NCI-H748 treated with DMSO at 0.1 percent for 48 hours (cell line): ENCODE measurements around the gene ABCB11.
"Not testable (repeated sequence)": the region's sequence is repeated elsewhere in the genome, so short reads cannot be mapped to it uniquely, and the experiment has no call there.

ENCODE experiments used
- DNase-seq: peaks from one replicate; lab custom pipeline; 2025; lab: John Stamatoyannopoulos, UW

The ABCB11 gene

DNA sequence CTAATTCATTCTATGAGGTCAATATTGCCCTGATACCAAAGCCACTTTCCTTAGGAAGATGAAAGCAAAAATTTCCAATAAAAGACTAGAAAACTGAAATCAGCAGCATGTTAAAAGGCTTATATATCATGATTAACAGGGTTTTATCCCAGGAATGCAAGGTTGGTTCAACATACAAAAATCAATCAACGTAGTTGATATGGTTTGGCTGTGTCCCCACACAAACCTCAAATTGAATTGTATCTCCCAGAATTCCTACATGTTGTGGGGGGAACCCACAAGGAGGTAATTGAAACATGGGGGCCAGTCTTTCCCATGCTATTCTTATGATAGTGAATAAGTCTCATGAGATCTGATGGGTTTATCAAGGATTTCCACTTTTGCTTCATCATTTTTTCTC is 11.7 kb upstream of the ABCB11 start:
- DNase-seq: no peak

DNA sequence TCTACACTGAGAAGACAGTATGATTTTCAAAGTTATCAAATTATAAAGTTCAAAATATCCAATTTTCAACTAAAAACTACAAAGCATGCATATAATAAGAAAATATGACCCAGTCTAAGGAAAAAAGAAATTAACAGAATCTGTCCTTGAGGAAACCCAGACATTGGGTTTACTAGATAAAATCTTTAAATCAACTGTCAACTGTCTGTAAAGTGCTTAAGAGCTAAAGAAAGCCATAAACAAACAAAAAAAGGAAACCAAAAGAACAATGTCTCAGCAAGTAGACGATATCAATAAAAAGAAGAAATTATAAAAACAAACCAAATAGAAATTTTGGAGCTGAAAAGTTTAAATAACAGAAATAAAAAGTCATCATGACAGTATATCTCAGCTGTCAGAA is 10.5 kb upstream of the ABCB11 start:
- no peak for DNase-seq

DNA sequence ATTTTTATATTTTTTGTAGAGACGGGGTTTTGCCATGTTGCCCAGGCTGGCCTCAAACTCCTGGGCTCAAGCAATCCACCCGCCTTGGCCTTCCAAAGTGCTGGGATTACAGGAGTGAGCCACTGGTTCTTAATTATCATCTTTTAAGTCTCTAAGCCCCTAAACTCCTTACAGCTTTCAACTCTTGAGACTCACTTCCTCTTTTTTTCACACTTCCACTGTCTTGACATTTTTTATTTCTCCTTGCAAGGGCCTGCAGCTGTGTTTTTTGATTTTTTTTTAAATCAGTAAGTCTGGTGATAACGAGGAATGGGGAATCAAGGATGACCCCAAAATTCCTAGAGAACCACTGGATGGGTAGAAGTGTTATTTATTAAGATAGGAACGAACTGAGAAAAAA is 8.6 kb upstream of the ABCB11 start:
- DNase-seq: no peak

DNA sequence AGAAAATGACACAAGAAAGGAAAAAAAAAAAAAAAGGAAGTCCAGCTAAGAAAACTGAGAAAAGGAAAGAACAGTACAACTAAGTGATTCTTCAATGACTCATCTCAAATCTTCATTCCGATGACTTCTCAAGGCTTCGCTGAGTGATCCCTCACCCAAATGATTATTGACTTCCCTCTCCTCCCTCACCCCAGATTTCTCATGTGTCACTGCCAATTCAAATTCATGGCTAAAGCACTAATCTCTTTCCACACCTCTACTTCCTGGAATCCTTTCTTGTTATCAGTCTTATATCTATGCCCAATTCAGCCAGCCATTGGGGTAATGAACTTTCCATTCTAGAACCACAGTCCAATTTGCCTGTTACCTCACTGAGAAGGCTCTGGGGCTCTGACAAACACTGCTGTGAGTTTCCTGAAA is 7.2 kb upstream of the ABCB11 start:
- no peak for DNase-seq

DNA sequence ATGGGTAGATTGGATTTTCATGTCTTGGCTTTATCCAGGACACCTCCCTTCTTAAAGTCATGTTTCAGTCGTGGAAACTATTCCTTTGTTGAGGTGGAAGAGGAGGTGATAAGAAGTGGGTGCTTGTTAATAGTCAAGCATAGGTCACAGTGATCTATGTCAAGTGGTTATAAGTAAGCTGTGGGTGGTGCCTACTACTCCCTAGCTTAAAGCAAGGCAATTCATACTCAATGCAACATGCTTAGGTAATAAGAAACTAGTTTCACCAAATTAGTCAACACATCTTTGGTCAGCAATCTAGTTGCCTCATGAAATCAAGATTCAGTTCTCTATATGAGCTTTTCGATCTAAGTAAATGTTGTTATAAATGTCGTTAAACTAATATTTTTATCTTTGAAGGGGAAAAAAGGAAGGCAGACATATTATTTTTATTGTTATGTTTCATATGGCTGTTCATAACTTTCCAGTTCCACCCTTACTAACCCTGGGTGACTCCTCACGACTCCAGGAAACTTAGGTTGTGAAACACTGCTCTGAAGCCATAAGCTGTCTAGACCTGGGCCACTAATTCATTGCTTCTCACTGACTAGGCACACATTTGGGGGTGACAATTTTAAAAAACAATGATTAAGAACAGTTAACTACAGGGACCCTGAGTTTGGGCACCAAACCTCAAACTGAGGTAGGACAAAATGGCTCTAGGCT is 5.8 kb upstream of the ABCB11 start:
- no peak for DNase-seq

DNA sequence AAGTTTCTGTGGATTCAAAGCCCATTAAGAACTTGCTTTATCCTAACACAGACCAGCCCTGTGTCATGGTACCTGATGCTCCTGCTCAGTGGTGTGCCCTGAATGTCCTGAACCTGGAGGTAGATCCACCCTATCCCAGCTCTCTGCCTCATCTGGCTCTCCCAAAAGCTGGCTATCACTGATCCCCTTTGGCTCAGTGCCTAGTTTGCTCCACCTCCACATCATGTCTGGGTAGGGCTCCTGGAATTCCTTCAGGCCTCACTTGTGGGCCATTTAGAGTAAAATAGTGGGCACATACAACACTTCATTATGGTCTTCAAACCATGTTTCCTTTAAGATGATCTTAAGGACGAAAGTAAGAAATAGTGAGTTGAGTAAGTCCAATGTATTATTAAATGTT is 4.8 kb upstream of the ABCB11 start:
- DNase-seq: no peak

DNA sequence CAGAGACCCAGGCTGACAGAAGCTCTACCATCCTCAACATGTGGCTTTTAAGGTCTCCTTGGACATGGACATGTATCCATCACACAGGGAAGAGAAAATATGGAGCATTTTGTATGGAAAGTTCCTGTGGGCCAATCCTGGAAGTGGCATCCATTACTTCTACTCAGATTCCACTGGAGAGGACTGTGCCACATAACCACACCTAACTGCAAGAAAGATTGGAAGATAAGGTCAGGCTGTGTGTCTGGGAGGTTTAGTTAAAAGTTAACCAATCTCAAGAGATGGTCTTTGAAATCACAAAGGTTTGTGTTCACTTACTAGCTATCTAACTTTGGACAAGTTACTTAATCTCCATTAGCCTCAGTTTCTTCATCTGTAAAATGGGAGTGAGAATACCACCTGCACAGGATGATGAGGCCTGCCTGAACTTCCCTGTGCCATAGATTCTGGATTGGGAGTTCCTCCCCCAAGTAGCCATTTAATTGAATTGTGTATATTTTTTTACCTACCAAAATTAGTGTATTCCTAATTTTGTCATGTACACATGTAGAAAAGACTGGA is 3.9 kb upstream of the ABCB11 start:
- no peak for DNase-seq

DNA sequence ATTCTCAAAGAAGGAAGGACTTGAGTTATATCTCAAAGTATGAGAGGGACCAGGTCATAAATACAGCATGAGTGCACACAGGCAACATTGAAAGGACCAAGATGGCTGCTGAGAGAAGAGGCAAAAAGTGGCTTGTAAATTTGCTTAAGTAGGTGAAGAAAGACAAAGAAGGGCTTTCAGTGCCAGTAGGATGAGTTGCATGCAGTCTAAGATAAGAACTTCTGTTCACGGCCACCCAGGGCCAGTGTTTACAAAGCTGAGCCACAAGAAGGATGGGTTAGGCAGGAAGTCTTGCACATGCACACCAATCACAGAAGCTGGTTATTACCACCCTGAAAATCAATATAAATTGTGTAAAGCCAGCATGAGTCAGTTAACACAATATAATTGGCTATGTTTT is 3.1 kb upstream of the ABCB11 start:
- DNase-seq: no peak

DNA sequence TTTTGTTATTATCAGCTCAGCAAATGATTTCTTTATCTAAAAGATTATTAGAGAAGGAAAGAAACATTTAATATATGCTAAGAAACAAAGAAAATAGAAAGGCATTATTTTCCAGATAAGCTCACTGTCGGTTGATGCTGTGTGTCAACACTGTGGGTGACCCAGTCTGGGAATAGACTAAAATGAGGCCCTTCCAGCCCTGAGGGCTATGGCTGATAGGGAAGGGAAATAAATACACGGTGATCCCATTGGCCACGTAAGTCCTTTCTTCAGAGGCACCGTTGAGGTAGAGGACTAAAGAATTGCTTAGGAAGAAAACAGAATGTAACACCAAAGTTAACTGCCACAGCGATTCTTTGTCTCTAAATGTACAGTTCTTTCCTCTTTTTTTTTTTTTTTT is 1.8 kb downstream of the ABCB11 start:
- no peak for DNase-seq

DNA sequence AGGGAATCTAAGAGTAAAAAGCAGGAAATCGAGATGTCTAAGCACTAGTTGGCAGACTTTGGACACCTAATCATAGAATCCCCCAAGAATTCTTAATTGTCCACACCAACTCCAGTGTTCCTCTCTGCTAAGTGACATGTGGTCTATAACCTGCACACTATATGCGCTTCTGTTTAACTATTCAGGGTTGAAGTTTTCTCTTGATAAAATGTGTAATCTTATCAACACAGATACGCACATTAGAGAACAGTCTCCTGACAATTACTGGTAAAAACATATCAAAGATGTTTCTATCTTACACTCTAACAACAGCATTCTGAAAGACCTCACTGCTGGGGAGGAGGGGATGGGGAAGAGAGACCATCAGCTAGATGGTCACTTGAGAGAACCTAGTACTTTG is 3.9 kb downstream of the ABCB11 start:
- no peak for DNase-seq

DNA sequence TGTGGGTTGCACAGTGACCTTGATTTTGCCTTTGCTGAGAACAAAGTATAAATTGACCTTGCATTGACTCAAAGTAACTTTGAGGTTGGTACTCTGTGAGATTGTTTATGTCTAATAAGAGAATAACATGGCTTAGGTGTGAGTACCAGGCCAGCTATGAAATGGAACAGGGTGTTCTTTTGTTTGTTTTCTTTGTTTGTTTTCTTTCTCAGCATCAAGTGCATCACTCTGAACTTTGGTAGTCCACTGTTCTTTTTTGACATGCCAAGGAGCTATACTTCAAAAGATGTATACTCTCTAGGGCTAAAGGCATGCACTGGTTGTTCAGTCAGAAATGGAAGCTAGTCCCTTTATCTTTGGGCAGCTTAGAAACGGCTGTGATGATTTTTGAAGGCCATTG is 5.1 kb downstream of the ABCB11 start:
- DNase-seq: no peak

DNA sequence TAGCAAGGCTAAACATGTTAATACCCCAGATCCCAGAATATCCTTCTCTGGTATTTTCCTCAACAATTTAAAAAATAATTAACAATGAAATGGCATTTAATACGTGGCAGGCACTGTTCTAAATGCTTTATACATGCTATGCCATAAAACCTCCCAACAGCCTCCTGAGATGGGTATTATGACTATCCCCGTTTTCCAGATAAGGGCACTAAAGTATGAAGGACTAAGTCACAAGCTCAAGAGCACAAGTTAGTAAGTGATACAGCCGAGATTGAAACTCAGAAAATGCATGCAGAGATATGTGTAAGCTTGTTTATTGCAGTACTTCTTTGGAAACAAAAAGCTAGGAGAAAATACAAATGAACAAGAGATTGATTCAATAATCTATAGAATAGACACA is 8.0 kb downstream of the ABCB11 start:
- DNase-seq: no peak

DNA sequence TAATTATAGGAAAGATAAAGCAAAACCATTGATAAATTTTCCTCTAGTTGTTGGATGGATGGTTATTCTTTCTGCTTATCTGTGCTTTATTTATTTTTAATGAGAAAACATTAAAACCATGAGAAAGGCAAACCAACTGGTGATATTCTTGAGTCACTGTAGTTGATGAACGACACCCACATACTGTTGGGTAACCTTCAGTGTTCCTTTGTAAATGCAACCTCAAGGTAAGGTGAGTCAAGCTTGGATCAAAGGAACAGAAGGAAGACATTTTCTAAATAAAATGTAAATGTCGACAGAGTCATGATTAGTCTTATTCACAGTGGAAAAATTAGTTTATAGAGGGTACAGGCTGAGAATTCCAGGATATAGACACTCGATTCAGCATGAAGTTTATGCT is 12.7 kb downstream of the ABCB11 start:
- no peak for DNase-seq

DNA sequence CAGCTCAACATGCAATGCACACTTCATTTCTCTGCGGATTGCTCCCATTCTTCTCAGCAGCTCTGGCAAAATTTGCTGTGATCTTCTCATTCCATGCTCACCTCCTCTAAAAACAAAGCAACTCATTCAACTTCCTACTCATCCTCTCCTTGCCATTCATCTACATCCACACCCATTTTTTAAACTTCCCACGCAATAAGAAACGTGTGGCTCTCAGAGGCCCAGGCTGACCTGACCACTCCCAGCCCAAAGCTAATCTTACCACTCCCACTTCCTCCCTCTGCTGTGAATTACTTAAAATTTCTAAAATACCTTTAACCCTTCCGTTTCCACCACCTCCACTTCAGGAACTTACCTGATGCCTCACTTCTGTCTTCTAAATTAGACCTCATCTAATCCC is 15.2 kb downstream of the ABCB11 start:
- no peak for DNase-seq

DNA sequence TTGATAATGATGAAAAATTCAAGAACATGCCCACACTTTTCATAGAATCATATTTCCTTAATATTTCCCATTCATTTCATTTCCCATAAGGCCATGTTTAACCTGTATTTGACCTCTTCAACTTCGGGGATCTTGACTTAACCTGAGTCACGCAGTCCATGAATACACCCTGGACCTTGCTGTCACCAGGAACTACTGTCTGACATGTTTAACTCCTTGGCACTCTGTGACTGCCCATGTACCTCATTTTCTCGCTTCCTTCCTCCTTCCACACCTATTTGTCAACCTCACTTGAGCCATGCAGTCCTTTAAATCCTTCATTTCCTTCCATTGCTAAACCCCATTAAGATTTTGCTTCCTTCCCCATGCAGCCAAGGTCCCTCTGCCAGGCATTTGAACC is 16.3 kb downstream of the ABCB11 start:
- DNase-seq: no peak

DNA sequence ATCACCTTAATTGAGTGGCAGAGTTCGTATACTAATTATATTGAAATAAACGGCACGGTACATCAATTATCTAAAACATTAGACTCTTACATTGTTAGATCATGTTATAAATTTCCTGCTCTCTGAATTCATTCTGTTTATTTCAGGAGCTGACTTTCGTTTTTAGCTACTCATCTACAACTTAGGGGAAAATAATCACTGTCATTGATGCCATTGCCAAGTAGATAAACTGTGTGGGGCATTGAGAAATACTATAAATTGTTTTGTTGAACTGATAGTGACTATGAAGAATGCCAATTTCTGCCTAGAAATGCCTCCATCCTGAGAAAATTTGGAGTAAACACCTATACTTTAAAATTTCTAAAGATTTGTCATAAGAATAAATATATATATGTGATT is 17.5 kb downstream of the ABCB11 start:
- DNase-seq: no peak

DNA sequence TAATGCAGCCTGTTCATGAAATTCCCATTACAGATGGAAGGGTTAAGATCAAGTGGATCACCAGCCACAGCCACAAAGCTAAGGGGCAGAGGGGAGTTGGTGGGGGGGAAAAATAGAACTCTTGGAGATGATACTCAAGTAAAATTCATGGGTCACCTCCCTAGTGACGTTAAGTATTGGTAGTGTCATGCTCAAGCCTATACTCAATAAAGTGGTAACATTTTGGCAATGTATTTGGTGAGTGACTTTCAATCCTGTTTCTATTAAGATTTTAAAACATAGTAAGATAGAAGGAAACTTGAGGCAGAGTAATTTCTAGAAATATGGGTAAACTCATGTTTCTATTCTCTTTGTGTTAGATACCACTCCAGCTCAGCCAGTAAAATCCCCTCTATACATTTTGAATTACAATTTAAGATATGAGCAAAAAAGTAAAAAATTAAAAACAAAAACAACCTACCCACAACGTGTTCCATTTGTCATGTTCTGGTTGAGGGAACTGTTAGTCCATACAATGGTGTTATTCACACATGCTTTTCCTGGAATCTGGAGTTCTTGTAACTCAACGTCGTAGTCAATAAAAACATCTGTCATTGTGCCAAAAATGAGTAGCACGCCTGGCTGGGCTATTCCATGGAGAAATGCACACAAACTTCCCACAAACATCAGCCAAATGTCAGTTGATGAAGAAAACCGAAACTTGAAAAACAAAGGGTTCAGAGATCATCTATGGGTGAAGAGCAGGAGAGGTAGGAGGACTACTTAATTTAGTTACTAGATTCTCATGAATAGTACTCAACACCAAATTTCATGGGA is 18.1 kb downstream of the ABCB11 start:
- DNase-seq: no peak

DNA sequence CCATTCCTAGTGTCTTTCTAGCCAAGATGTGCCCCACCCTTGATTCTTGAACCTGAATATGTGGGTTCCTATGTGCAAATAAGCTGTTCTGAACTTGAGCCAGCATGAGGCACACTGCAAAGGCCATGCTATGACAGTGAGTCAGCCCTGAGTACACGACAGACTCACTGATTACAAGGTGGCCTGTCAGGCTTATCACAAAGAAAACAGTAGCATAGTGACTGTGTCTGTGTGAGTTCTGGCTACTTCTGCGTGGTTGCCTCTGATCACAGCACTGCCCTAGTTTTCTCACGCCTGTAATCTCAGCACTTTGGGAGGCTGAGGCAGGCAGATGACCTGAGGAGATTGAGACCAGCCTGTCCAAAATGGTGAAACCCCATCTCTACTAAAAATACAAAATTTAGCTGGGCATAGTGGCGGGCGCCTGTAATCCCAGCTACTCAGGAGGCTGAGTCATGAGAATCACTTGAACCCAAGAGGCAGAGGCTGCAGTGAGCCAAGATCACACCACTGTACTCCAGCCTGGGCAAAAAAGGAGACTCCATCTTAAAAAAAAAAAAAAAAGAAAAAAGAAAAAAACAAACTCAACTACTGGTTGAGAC is 18.8 kb downstream of the ABCB11 start:
- not testable (repeated sequence) for DNase-seq

DNA sequence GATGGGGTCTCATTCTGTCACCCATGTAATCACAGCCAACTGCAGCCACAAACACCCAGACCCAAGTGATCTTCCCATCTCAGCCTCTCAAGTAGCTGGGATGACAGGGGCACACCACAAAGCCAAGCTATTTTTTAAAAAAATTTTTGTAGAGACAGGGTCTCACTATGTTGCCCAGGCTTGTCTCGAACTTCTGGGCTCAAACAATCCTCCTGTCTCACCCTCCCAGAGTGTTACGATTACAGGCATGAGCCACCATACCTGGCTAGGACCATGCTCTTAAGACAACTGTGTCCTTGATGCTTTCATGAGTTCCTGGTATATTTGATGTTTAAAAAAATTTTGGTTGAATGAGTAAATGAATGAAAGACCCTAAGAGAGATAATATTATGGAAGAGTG is 19.4 kb downstream of the ABCB11 start:
- no peak for DNase-seq

DNA sequence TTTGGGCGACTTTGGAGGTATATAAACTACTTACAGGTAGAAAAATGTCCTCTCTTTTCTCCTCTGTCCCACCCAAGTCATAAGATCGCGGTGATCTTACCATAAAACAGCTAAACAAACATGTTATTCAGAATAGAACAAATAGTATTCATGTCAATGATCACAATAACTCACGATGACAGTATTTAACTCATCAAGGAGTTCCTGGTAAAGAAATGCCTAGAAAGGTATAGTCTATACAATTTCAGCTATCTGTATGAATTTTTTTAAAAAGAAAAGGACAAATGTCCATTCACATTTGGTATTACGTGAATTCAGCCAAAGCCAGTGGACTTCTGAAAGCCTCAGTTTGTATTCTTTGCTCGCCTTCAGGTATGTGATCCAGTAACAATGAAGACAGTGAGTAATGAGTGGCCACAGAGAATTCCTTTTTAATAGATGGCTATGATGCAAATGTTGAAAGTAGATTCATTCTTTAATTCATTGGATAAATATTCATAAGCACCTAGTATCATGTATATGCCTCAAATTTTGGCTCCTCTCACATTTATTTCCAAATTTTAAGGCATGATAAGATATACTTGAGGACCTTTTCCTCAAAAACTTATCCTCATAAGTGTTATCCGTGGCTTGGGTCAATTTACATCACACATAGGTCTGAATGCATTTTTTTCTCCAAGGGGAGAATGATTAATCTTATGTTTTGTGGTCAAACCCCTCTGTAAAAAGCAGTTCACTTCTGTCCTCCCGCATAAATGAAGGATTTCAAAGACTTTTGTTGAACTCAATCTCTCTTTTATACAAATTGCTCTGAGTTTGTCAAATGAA is 20.3 kb downstream of the ABCB11 start:
- DNase-seq: no peak

DNA sequence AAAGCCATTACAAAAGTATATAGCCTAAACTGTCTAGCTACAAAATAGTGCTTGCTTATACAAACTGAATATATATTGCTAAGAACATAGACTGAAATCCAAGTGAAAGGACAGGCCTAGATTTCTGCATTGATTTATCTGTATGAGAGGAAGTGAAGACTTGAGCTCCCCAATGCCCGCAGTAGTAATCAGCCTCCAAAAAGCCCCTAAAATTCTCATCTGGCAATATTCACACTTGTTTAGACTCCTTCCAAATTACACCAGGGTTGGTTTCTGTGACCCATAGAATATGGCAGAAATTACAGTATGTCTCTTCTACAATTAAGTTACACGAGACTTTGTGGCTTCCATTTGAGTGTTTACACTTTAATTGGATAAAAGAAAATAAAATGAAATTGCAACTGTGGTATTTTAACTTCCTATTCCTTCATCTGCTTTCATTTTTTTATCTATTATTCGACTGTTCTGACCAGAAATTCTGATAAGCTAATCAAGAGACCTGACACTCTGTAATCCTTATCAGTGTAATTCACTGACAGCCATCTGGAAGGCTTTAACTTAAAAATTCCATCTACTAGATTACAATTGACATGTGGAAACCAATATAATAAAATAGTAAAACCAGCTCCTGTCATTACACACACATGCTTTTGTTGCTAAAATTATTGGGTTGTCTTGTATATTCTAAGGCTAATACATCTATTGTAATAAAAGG is 21.1 kb downstream of the ABCB11 start:
- no peak for DNase-seq
